ENCODE data around the gene GPSM3.
"Not testable (repeated sequence)": the region's sequence is repeated elsewhere in the genome, so short reads cannot be mapped to it uniquely, and the experiment has no call there.

Gene GPSM3

GRCh38 chr6:32200711-32201475, 8.4 kb upstream of the GPSM3 start:
- no peak for DNase-seq

- no peak for DNase-seq
Measured at GRCh38 chr6:32198866-32199265, 6.4 kb upstream of the GPSM3 start.

DNA sequence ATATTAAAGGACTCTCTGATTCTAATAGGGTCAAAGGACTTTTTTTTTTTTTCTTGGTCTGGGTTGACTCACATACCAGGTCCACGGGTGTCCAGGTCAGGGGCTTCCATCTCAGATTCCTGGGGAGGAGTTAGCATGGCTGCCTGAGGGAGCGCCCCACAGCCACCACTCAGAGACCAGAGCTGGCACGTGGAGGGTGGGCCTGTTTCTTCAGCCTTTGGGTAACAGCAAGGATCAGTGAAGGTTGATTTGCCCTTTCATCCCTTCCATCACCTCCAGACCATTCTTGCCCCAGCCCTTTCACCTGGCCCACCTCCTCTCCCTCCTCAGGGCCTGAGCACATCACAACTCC, 5.9 kb upstream of the GPSM3 start:
- no peak for DNase-seq

DNA sequence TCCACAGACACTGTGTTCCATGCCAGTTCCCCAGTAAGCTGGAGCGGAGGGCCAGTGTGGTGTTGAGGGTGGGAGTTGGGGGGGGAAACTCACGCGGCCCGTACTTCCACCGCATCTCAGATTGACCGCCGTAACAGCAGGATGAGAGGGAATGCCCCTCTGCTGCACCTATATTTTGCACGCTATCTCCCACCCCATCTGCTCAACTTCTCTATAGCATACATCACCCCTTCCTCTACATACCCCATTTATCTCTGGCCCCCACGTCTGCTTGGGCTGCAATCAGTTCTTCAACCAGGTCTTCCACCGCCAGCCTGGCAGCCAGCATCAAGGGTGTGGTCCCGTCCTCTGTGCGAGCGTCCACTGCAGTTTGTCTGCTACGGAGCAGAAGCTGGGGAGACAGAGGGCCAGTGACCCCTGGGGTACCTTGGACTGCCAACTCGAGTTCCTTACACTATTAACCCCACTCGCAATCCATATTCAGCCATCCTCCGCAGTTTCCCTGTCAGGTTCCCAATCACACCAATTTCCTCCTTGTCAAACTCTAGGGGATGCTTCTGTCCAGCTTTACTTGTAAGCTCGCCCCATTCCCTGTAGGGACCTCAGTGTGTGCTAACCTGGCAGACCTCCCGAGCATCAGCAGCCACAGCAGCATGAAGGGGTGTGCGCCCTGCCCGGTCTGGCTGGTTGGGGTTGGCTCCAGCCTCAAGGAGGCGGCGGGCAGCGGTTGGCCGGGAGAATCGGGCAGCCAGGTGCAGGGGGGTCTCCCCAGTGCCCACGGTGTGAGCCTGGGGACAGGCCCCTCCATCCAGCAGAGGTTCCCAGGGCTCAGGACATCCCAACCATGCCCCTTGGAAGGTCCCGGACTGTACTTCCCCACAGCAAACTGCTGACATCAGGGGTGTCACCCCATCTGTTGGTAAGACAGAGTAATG, 4.5 kb upstream of the GPSM3 start:
- no peak for DNase-seq

DNA sequence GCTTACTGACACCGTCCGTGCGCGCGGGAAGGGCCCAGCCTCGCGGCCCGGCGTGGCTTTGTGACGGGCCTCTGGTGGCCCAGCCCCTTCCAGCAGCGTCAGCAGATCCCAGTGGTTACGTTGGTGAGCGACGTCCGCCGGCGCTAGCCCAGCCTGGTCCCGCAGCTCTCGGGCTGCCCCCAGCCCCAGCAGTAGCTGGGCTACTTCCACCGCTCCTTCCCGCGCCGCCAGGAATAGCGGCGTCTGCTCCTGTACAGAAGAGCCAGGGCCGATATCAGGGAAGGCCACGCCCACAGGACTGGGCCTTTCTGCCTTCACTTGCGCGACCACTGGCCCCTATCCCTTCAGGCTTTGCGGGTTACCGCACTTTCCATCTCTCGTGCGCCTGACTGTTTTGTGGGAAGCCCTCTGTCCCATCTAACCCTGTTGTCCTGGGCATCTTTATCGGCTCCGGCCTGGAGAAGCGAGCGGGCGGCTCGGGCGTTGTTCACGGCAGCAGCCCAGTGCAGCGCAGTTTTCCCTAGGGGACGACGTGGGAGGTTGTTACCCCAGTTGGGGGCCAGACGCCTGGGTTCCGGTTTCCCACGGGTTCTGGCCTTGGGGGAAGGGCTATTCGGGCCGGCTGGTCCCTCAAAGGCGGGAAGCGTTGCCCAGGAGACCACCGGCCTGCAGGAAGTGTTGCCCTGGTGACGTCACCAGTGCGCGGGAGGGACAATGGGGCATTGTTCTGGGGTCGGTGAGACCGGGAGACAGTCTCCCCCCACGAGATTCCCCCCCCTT, 3.6 kb upstream of the GPSM3 start:
- DNase-seq = no peak

DNA sequence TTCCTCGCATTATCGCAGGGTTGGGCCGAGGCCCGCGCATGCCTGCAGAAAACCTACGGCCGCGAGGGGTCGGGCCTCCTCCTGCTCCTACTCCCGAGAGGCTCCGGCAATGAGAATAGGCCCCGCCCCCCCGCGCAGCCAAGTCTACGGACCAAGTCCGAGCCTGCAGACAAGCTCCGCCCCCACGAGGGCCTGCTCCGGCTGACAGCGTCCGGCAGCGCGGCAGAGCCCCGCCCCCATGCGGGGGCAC, 3.1 kb upstream of the GPSM3 start:
- DNase-seq = peak; percentile 99

DNA sequence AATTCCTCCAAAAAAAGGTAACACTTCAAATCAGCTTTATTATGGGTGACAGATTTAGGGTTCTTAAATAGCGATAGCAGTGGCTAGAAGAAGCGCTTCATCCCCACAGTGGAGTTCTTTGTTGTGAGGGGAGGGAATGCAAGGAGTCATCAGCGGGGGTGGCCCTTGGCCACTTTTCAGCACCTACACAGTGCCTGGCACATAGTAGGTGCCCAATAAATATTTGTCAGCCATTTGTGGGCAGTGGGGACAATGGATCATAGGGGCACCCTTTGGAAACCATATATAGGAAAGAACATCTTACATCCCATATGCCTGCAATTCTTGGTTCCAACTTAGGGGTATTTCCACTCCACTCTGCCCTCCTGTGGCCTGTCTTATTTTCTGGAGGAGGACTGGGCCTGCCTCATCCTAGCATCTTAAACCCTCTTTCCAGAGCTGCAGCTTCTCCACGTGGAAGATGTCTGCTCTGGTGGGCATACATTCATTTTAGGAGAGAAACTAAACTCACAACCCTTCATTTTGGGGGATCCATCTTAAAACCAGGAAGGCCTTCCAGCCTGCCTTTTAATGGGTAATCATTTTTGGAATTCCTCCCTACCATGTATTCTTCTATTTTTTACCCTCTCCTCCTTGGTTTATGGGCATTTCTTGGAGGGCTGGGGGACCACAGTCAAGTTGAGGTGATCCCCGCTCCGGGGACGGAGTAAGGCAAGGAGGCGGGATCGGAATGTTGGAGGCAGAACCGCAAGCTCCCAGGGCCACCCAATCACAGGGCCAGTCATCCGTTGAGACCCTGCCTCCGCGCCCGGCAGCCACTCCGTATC, 2.6 kb upstream of the GPSM3 start:
- no peak for DNase-seq

DNA sequence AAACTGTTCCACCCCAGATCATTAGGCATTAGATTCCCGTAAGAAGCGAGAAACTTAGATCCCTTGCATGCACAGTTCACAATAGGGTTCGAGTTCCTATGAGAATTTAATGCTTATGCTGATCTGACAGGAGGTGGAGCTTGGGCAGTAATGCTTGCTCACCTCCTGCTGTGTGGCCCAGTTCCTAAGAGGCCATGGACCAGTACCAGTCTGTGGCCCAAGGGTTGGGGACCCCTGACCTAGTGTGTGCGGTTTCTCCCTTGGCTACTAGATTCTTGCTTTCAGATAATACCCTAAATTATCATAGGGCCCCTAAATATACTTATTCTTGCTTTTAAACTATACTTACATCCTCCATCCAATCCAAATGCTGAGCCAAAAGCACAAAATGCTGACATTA, 1.9 kb upstream of the GPSM3 start:
- no peak for DNase-seq

DNA sequence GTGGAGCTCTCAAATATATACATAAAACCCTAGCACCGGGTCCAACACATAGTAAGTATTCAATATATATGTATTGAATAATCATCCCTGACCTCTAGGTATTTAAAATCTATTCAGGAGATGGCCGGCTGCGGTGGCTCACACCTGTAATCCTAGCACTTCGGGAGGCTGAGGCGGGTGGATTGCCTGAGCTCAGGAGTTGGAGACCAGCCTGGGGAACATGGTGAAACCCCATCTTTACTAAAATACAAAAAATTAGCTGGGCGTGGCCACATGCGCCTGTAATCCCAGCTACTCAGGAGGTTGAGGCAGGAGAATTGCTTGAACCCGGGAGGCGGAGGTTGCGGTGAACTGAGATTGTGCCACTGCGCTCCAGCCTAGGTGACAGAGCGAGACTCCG, 653 bp upstream of the GPSM3 start:
- DNase-seq = not testable (repeated sequence)

DNA sequence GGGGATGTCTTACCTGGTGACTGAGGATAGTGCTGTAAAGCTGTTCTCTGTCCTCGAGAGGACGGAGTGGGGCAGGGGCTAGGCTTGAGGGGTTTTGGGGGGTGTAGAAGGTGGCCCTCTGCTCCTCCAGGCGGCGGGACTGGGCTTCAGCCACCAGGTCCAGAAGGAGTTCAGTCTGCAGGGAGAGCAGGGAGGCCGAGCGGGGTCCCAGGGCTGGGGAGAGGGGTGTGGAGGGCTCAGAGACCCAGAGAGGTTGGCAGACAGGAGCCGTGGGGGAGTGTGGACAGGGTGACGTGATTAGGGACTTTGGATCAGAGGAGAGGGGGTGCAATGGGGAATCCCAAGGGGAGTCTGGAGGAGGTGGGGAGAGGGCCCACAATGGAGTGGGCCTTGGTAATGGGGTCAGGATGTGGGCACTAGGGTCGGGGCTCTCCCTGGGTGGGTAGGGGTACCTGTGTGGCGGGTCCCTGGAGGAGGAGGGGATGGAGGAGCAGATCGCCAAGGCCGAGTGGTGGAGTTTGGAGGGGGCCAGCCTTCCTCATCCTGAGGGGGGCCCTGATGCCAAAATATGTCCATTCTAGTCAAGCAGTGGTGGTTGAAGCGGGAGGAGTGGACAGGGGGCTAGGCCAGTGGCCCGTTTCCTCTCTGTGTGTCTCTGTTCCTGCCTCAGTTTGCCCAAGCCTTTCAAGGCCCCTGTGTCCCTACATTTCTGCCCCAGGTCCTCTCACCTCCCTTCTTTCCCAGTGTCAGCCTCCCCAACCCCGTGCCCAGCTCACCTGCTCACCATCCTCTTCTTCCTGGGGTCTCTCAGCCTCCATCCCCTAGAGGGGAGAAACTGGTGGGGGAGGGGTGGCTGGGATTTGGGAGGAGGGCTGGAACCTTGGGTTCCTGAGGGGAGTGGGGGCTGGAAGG, 491 bp downstream of the GPSM3 start:
- DNase-seq = no peak

- no peak for DNase-seq
Measured at GRCh38 chr6:32190911-32191677, 1.3 kb downstream of the GPSM3 start.

GRCh38 chr6:32190054-32190851, 2.2 kb downstream of the GPSM3 start, which contains the start of gene PBX2:
Gene PBX2, minus strand, starts transcription at chr6:32190202. Its CDS starts 287 bp downstream, at chr6:32189915.
- DNase-seq = peak; percentile 21

DNA sequence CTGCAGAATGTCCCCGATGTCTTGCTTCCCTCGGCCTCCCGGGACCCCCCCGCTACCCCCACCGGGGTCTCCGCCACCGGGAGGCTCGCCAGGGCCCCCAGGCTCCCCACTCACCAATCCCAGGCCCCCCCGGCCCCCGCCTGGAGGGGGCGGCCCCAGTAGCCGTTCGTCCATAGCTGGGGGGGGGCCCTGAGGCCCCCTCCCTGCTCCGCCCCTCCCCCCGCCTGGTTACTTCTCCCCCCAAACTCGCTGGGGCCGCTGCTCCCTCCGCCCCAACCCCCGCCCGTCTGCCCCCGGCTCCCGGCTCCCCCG, 2.7 kb downstream of the GPSM3 start:
- DNase-seq = no peak

- DNase-seq = no peak
Measured at GRCh38 chr6:32189069-32189741, 3.2 kb downstream of the GPSM3 start.

DNA sequence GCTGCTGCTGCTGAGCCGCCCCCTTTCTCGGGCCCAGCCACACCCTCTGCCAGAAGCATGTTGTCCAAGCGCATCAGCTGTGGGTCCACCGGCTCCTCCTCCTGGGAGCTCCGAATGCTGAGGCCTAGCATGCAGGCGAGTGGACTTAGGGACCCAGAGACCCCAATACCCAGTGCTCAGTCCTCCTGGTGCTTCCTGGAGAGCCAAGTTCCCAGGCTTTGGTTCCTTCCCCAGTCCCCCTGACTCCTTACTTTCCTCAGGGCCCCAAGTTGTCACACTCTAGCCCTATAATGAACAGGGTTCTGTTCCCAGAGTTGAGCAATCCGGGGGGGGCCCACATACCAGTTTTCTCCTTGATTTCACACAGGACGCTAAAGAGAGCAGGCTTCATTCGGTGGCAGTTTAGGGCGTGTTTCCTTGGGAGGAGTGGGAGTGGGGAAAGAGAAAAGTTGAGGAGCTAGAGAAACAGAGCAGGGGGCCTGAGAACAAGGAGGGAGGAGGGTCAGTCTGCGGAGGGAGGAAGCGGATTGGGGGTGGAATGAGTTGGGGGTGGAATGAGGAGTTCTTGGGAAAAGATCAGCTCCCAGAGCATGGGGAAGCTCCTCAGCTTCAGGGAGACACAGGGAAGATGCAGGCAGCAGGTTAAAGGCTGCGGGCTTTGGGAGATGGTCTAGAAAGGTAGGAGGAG, 3.9 kb downstream of the GPSM3 start:
- DNase-seq = no peak

- DNase-seq = not testable (repeated sequence)
Measured at GRCh38 chr6:32187725-32188380, 4.6 kb downstream of the GPSM3 start.

- no peak for DNase-seq
Measured at GRCh38 chr6:32187009-32187709, 5.3 kb downstream of the GPSM3 start.

Measured in GOT3 (cell line).